ENCODE data around the gene FOCAD. TPM values are rescaled to one million over a fixed set of nuclear protein-coding genes. Genes with fewer than 3 reads are reported as not detected.
"Not testable (repeated sequence)": the region's sequence is repeated elsewhere in the genome, so short reads cannot be mapped to it uniquely, and the experiment has no call there.

The FOCAD gene
- total RNA-seq, 2 donors from 2014 or later, result 42.5 to 50.1 TPM

DNA sequence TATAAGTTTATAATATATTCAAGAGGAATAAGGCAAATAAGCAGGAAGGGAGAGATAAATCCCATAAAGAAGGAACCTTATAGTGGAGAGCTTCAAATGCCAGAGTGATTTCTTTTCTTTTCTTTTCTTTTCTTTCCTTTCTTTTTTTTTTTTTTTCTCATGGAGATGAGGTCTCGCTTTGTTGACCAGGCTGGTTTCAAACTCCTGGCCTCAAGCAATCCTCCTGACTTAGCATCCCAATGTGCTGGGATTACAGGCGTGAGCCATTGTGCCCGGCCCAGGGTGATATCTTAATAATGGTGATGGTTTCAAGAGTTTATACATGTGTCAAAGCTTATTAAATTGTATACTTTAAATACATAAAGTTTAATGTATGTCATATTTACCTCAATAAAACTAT is 19.6 kb upstream of the FOCAD start:
- Histone ChIP-seq H3K27ac (no peak overlapping the region), H3K27me3 (no peaks in the 10 kb centered on the region), H3K36me3 (no peaks in the 10 kb centered on the region), H3K4me1 (no peaks in the 10 kb centered on the region), H3K4me3 (no peak overlapping the region), H3K9me3 (no peaks in the 10 kb centered on the region)
- no peak for TF ChIP-seq CTCF (IDR thresholded peaks at IDR 0.05)
- no peak for DNase-seq (ENCODE audit: low spot score)

GRCh38 chr9:20670395-20670794 is 13.7 kb upstream of the FOCAD start:
- TF ChIP-seq CTCF (IDR thresholded peaks at IDR 0.05), result no peak
- Histone ChIP-seq H3K27ac (no peak overlapping the region), H3K4me3 (no peak overlapping the region), H3K36me3 (no peaks in the 10 kb centered on the region), H3K27me3 (no peaks in the 10 kb centered on the region), H3K4me1 (no peaks in the 10 kb centered on the region), H3K9me3 (no peaks in the 10 kb centered on the region)
- DNase-seq (ENCODE audit: low spot score), result no peak

- TF ChIP-seq CTCF (IDR thresholded peaks at IDR 0.05), result no peak
- Histone ChIP-seq H3K27me3 (no peaks in the 10 kb centered on the region), H3K27ac (no peak overlapping the region), H3K4me3 (no peak overlapping the region), H3K4me1 (no peaks in the 10 kb centered on the region), H3K9me3 (no peaks in the 10 kb centered on the region), H3K36me3 (no peaks in the 10 kb centered on the region)
- DNase-seq (ENCODE audit: low spot score), result no peak
Measured at GRCh38 chr9:20671635-20672034, 12.4 kb upstream of the FOCAD start.

DNA sequence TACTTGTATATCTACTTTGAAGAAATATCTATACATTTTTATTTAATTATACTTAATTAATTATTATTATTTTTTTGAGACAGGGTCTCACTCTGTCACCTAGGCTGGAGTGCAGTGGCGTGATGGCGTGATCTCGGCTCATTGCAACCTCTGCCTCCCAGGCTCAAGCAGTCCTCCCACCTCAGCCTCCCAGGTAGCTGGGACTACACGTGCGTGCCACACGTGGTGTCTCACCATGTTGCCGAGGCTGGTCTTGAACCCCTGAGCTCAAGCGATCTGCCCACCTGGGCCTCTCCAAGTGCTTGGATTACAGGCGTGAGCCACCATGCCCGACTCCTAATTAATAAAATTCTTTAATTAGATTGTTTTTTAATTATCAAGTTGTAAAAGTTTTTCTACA is 10.5 kb upstream of the FOCAD start:
- not testable (repeated sequence) for H3K36me3 ChIP-seq; H3K4me1 ChIP-seq; H3K4me3 ChIP-seq; H3K27ac ChIP-seq; DNase-seq (ENCODE audit: low spot score); H3K9me3 ChIP-seq; H3K27me3 ChIP-seq

DNA sequence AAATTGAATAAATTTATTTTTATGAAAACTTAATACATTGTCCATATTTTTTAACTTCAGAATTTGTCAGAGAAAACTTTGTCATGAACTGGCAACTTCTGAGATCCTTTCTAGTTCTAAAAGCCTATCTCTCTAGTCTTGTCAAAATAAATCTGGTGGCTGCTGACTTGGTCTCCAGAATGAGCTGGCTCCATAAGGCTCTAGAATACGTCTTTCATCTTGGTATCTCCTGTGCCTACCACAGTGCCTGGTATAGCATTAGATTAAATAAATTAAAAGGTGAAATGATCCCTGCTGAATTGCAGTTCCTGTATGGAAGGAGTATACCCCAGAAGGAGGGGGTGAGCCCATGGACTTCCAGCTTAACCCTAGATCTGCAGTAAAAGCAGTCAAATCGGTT is 2.6 kb upstream of the FOCAD start:
- Histone ChIP-seq H3K36me3 (no peaks in the 10 kb centered on the region), H3K4me1 (peaks cover 0 to 22% of the 10 kb centered on the region in 2 donors), H3K4me3 (no peak overlapping the region), H3K27ac (no peak overlapping the region), H3K27me3 (no peaks in the 10 kb centered on the region), H3K9me3 (no peaks in the 10 kb centered on the region)
- no peak for TF ChIP-seq CTCF (IDR thresholded peaks at IDR 0.05)
- no peak for DNase-seq (ENCODE audit: low spot score)

DNA sequence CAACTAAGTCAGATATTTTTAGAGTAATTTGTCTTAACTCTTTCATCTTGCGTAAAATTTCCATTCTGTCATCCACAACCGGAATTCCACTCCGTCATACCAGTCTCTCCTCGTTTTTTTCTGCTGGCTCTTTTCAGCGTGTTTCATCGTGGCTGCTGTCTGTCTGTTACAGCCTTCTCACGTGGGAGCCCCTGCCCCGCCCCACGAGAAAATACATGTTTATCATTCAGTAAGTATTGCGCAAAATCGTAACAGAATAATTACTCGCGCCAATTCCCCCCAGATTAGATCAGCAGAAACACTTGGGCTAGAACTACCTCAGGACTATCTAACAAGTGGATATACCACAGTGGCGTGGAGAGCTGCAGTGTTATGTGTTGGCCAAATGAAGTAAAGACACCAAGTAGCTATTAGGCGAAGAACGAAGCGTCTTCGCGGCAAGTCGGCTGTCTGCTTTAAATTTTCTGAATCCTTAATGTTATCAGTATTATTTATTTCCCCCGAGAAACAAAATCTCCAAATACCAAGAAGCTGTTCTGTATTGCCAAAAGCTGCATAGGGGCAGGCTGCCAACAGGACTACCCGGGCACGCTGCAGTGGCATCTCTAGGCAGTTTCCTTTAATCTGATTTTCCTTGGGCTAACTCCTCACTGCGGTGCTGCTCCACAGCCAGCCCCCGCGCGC is 566 bp upstream of the FOCAD start:
- peak; percentile 93 for DNase-seq (ENCODE audit: low spot score)

More for the DNA sequence above, 566 bp upstream of the FOCAD start:
- Histone ChIP-seq H3K9me3 (no peaks in the 10 kb centered on the region), H3K4me1 (peaks cover 0 to 23% of the 10 kb centered on the region in 2 donors), H3K27ac (peak overlapping the region; percentile 97), H3K27me3 (no peaks in the 10 kb centered on the region), H3K36me3 (no peaks in the 10 kb centered on the region), H3K4me3 (peak overlapping the region; percentile 82 to 97)
- no peak for TF ChIP-seq CTCF (IDR thresholded peaks at IDR 0.05)
